Smooth muscle cell of trachea (primary cell): ENCODE results near the gene CA11. TPM values are rescaled to one million over a fixed set of nuclear protein-coding genes. Genes with fewer than 3 reads are reported as not detected.

Experiments
- total RNA-seq: library from RNA; depleted of rRNA; stranded (reverse); fragments of >200 nt; gene quantifications from 2 replicates; pipeline ENCODE4 v1.2.1, GENCODE V29; 2014

The CA11 gene
- 1.6 and 2.8 TPM in 2 replicates for total RNA-seq

DNA sequence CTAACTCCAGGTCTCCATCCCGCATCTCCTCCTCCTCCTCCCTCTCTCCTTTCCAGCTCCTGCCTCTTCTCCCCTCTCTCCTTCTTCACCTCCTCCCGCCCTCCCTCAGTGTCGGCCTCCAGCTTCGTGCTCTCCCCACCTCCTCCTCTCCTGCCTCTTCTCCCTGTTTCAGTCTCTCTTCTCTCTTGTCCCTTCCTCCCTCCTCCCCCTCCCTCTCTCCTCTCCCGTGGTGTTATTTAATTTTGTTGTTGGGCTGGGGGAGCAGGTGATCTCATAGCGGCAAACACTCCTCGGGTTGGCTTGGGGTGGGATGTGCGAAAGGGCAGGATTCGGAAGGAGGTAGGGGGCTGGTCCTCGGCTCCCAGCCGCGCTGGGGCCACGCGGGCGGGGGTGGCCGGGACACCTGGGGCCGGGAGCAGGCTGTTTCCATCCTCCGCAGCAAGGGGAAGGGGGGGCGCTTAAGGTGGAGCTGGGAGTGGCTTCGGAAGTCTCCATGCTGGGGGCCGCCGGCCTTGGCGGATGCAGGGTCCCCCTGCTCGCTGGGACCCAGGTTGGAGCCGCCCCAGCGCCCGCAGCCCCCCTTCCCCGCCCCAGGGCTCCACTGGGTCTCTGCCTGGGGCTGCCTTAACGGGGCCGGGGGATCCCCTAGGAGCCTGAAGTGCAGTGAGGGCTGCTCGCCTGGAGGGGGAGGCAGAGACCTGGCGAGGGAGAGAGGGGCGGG is at the start of gene CA11:
TSS of gene CA11 (minus strand) at position 187 of the 721 bp plus-strand sequence. CDS start 555 bp downstream, outside the sequence.

DNA sequence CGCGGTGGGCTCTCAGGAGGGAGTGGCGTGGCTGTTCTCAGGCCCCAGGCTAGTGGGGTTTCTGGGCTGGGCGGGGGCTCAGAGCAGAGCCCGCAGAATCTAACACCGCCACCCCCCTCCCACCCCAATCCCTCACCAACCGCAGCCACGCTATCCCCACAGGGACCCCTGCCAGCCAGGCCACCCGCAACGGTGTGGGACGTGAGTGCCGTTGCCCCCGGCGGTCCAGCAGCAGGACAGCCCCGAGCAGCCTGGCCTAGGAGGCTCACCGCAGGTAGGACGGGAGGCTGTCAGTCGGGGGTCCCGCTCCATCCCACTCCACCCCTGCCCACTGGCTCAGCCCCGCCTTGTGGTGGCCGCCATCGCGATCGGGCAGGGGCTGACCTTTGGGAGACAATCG is 27.0 kb upstream of the CA11 start, which contains the start of gene NTN5:
TSS of gene NTN5 (minus strand) at position 24 of the 400 bp plus-strand sequence. CDS start 2,031 bp downstream, outside the sequence.

DNA sequence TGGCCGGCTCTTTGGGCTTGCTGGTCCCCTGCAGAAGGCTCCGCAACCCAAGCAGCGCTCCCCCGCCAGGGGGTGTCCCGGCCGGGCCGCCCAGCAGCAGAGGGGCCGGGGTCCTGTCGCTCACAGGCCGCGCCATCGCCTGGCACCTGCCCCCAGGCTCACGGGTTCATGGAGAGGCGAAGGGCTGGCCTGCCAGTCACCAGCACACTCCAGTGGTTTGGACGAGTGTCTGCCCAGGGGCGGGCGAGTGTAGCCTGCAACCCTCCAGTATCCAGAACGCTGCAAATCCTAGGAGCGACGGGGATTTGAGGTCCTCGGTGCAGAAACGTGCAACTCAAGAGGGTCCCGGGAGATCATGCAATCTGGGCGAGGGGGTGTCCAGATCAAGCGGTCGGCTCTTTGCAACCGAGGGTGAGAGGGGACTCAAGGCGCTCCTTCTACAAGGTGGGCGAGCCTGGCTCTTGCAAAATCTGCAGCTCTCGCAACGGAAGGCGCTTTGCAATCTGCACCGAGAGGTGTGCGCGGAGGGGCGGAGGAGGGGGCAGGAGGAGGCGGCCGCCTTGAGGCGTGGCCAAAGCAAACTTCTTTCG is 9.0 kb downstream of the CA11 start, which contains the start of gene DBP:
TSS of gene DBP (minus strand) at position 521 of the 590 bp plus-strand sequence. CDS start at position 136, 385 bp downstream.

DNA sequence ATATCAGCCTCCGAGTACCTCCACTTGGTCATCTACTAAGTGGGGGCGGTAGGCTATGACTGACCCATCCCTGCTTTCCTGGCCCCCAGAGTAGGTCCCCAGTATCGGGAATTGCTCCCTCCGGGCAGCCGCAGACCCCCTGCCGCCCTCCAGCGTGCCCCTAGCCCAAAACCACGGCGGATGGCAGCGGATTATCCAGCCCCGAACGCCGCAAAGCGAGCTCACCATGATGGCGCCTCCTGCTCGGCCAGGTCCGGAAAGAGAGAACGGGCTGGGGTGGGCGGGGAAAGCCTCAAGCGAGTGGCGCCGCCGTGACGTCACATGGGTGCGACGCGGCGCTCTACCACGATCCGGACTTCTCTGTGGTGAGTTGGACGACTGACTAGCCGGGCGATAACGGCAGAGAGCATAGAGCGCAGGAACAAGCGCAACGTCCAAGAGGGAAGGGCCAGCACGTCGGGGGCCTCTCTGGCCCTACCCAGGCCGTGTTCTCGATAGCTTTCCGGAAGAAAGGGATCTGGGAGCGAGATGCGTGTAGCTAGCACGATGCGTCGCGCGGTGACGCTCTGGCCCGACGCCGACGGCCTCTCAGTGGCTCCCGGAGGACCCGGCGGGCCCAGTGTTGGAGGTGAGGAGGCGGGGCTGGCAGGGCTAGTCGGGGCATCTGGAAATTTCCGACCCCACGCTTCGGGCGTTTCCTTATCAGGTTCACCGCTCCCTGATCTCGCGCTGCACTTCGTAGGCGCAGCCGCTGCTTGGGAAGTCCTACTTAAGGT is 26.9 kb downstream of the CA11 start, which contains the start of the genes RPL18 and SPHK2:
TSS of gene RPL18 (minus strand) at position 263 of the 776 bp plus-strand sequence. CDS start at position 228, 35 bp downstream.
TSS of gene SPHK2 (plus strand) at position 591 of the 776 bp plus-strand sequence. CDS start 1,009 bp downstream, outside the sequence.

DNA sequence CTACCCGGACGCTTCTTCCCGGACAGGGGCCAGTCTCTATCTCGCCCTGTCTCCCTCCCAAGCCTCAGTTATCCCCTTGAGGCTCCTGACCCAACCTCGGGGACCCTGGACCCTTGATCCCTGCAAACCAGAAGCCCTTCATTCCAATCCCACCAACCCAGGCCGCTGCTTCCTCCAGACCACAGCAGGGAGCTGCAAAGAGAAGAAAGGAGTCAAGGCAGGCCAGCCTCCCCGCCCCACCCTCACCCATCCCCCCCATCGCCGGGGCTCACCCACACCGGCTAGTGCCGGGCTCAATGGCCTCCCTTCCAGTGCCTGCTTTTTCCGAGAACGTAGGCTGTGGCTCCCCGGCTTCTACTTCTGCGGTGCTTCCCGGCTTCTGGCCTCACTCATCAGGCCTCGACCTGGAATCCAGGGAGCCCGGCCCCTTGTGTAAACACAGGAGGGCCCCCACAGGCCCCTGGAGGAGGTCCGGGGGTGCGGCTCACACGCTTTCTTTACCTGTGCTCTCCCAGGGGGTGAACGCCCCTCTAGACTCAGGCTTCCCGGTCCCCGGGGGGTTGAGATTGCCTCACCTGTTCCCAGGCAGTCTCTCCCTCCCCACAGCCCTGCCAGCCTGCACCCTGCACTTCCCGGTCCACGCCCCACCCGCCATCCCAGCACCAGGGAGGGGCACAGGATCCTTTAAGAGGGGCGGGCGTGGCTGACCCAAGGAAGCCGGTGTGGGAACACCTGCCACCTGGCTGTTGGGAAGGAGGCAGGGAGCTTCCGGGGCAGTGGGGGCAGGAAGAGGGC is 31.4 kb downstream of the CA11 start, which contains the start of gene FAM83E:
TSS of gene FAM83E (minus strand) at position 641 of the 795 bp plus-strand sequence. CDS start 1,704 bp downstream, outside the sequence.

DNA sequence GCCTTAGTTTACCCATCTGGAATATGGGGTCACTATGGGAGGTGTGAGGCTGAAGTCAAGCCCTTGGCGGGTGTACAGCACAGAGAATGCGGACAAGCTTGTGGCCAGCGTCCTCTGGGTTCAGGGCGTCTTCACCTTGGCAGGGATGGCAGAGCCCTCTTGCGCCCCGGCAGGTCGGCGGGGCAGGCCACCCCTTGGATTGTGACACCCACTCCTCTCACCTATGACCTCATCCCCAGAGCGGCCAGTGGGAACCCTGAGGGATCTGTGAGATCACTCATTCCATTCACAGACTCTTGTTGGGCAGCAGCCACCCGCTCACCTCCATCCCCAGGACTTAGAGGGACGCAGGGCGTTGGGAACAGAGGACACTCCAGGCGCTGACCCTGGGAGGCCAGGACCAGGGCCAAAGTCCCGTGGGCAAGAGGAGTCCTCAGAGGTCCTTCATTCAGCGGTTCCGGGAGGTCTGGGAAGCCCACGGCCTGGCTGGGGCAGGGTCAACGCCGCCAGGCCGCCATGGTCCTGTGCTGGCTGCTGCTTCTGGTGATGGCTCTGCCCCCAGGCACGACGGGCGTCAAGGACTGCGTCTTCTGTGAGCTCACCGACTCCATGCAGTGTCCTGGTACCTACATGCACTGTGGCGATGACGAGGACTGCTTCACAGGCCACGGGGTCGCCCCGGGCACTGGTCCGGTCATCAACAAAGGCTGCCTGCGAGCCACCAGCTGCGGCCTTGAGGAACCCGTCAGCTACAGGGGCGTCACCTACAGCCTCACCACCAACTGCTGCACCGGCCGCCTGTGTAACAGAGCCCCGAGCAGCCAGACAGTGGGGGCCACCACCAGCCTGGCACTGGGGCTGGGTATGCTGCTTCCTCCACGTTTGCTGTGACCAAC is 39.3 kb downstream of the CA11 start, which contains the start of gene SPACA4:
TSS of gene SPACA4 (plus strand) at position 280 of the 896 bp plus-strand sequence. CDS start at position 517, 237 bp downstream.

Other genes starting within 250 kb of the CA11 start
- 28.5 and 30.8 TPM in 2 replicates for gene GRWD1, start 200.2 kb downstream of the CA11 start, total RNA-seq
- gene KCNJ14, start 190.6 kb downstream of the CA11 start, total RNA-seq = 0.29 and 1.2 TPM in 2 replicates
- 22.7 and 32.6 TPM in 2 replicates for gene CYTH2, start 176.8 kb downstream of the CA11 start, total RNA-seq
- gene LMTK3, start 134.4 kb downstream of the CA11 start, total RNA-seq = 0.15 and 0.50 TPM in 2 replicates
- gene SULT2B1, start 94.0 kb downstream of the CA11 start, total RNA-seq = not detected in 2 replicates
- gene SPACA4, start 39.4 kb downstream of the CA11 start, total RNA-seq = not detected in 2 replicates
- gene FAM83E, start 31.1 kb downstream of the CA11 start, total RNA-seq = under 0.01 and 0.33 TPM in 2 replicates
- 1,963 and 2,036 TPM in 2 replicates for gene RPL18, start 27.0 kb downstream of the CA11 start, total RNA-seq
- gene SPHK2, start 26.7 kb downstream of the CA11 start, total RNA-seq = 13.4 and 18.0 TPM in 2 replicates
- gene DBP, start 8.8 kb downstream of the CA11 start, total RNA-seq = 11.6 and 14.1 TPM in 2 replicates
- under 0.01 and 0.33 TPM in 2 replicates for gene NTN5, start 26.8 kb upstream of the CA11 start, total RNA-seq
- not detected in 2 replicates for gene FUT2, start 49.8 kb upstream of the CA11 start, total RNA-seq
- gene MAMSTR, start 73.5 kb upstream of the CA11 start, total RNA-seq = 1.9 and 3.8 TPM in 2 replicates
- gene RASIP1, start 94.4 kb upstream of the CA11 start, total RNA-seq = 1.0 and 2.8 TPM in 2 replicates
- not detected in 2 replicates for gene IZUMO1, start 100.7 kb upstream of the CA11 start, total RNA-seq
- under 0.01 TPM in 2 replicates for gene FUT1, start 106.5 kb upstream of the CA11 start, total RNA-seq
- gene FGF21, start 109.3 kb upstream of the CA11 start, total RNA-seq = not detected in 2 replicates
- 46.4 and 51.6 TPM in 2 replicates for gene BCAT2, start 164.8 kb upstream of the CA11 start, total RNA-seq
- 6.0 TPM in 2 replicates for gene HSD17B14, start 190.3 kb upstream of the CA11 start, total RNA-seq
- gene PLEKHA4, start 222.4 kb upstream of the CA11 start, total RNA-seq = 33.5 and 35.4 TPM in 2 replicates
- gene PPP1R15A, start 226.2 kb upstream of the CA11 start, total RNA-seq = 70.0 and 111 TPM in 2 replicates